HG03432 (cell line): ENCODE measurements around the gene ZNF80.
"Not testable (repeated sequence)": the region's sequence is repeated elsewhere in the genome, so short reads cannot be mapped to it uniquely, and the experiment has no call there.

ENCODE experiments used
- ATAC-seq: cut with Tn5 transposase; IDR thresholded peaks from one replicate; pipeline ENCODE4 v1.9.1; 2021; ENCODE audit warnings: mild to moderate bottlenecking, moderate library complexity; ENCODE audit not compliant: unreplicated experiment

ZNF80 gene

DNA sequence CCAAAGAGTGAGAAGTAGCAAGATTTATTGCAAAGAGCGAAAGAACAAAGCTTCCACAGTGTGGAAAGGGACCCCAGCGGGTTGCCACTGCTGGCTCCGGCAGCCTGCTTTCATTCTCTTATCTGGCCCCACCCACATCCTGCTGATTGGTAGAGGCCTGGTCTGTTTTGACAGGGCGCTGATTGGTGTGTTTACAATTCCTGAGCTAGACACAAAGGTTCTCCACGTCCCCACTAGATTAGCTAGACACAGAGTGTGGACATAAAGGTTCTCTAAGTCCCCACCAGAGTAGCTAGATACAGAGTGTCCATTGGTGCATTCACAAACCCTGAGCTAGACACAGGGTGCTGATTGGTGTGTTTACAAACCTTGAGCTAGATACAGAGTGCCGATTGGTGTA is at the start of gene ZNF80:
ZNF80 (minus strand) TSS at position 101 of the 400 bp plus-strand sequence. CDS start 504 bp downstream, outside the sequence.
- not testable (repeated sequence) for ATAC-seq

DNA sequence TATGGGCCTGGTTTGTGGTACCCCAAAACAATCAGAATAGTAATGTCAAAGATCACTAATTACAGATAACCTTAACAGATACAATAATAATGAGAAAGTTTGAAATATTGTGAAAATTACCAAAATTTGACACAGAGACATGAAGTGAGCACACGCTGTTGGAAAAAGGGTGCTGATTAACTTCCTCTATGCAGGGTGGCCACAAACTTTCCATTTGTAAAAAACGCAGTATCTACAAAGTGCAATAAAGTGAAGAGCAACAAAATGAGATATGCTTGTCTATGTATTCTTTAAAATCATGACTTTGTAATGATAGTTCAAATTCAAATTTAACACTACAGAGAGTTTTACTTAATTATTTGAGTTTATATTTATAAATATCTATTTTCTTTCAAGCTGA is 48.9 kb upstream of the ZNF80 start:
- ATAC-seq: no peak

DNA sequence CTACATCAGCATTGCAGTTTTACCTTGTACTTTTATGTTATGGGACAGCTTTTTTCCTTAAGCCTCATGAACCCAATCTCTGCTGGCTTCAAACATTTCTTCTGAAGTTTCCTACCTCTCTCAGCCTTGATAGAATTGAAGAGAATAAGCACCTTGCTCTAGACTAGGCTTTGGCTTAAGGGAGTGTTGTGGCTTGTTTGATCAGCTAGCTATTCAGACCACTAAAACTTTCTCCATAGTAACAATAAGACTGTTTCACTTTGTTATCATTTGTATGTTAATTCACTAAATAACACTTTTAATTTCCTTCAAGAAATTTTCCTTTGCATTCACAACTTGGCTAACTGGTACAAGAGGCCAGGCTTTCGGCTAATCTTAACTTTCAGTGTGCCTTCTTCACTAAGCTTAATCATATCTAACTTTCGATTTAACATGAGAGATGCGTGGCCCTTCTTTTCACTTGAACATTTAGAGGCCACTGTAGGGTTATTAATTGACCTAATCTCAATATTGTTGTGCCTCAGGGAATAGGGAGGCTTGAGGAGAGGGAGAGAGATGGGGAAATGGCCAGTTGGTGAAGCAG is 48.4 kb upstream of the ZNF80 start:
- ATAC-seq: no peak

DNA sequence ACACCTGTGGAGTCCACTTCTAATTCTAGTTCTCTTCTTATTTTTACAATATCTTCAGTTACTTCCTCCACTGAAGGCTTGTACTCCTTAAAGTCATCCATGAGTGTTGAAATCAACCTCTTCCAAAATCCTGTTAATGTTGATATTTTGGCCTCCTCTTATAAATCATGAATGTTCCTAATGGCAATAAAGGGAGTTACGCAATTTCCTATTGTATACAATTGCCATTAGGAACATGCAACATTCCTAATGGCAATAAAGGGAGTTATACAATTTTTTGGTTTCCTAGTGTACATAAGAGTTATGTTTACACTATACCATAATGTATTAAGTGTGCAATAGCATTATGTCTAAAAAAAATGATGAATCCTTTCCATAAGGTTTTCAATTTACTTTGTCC is 47.3 kb upstream of the ZNF80 start:
- no peak for ATAC-seq

DNA sequence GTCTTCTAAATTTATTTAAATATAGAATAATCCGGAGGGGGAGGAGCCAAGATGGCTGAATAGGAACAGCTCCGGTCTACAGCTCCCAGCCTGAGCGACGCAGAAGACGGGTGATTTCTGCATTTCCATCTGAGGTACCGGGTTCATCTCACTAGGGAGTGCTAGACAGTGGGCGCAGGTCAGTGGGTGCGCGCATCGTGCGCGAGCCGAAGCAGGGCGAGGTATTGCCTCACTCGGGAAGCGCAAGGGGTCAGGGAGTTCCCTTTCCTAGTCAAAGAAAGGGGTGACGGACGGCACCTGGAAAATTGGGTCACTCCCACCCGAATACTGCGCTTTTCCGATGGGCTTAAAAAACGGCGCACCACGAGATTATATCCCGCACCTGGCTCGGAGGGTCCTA is 39.5 kb upstream of the ZNF80 start:
- ATAC-seq: not testable (repeated sequence)

DNA sequence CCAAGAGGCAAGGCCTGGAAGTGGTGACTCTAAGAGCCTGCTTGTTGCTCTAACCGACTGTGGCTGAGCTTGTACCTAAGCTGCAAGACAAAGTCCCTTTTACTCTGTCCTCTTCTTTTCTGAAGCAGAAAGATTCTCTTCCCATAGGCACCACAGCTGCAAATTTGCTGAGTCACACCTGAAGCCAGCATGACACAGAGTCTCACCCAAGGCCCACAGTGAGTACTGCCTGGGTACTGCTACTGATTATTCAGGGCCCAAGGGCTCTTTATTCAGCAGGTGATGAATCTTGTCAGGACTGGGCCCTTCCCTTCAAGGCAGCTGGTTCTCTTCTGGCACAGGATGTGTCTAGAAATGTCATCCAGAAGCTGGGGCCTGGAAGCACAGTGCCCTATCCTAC is 37.6 kb upstream of the ZNF80 start:
- no peak for ATAC-seq

DNA sequence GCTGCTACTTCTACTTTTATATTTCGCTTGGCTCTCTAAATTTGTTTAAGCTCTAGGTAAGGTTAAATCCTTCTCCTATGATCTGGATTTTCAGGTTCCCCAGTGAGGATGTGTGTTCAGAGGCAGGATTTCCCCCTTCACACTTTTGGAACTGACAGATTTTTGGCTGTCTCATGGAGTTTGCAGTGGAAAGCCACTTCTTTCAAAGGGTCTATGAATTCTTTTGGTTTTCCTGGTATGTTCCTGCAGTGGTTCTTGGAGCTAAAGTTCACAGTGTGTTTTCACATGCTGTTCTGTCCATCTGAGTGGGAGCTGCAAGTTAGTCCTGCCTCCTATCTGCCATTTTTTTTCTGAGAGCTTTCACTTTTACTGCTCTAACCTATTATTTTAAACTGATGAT is 34.9 kb upstream of the ZNF80 start:
- ATAC-seq: no peak

DNA sequence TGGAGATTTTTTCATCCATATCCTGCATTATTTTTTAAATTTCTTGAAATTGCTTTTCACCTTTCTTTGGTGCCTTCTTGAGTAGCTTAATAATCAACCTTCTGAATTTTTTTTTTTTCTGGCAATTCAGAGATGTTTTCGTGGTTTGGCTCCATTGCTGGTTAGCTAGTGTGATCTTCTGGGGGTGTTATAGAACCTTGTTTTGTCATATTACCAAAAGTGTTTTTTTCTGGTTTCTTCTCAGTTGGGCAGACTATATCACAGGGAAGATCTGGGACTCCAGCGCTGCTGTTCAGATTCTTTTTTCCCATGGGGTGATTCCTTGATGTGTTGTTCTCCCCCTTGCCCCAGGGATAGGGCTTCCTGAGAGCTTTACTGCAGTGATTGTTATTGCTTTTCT is 32.6 kb upstream of the ZNF80 start:
- ATAC-seq: no peak

DNA sequence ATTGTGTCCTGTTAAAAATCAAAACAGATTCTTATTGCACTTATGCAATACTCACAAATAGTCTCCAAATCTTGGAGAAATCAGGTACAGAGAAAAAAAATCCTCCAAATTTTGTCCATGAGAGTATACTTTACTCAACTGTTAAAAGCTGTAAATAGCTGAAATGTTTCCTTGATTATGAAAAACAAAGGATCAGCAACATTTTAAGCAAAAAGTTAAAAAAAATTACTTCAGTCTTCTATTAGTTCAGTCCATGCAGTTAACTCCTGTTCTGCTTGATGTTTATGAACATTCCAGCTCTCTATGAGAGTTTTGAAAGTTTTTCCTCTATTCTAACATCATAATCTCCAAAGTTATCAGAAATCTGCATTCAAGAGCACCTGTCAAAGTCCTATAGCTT is 22.8 kb upstream of the ZNF80 start:
- no peak for ATAC-seq

DNA sequence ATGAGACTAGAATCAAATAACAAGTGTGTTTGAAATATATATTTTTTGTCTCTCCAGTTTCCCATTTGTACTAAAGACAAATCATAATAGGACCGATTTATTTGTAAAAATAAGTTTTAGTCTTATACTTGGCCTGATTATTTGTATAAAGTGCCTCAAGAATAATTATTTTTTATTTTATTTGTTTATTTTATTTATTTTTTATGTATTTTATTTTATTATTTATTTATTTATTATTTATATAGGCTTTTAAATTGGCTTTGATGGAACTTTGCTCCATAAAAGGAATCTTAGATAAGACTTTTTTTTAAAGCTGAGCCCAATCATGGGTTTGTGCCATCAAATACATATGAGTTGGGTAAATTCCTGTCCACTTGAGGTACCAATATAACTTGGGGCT is 22.2 kb upstream of the ZNF80 start:
- ATAC-seq: no peak

DNA sequence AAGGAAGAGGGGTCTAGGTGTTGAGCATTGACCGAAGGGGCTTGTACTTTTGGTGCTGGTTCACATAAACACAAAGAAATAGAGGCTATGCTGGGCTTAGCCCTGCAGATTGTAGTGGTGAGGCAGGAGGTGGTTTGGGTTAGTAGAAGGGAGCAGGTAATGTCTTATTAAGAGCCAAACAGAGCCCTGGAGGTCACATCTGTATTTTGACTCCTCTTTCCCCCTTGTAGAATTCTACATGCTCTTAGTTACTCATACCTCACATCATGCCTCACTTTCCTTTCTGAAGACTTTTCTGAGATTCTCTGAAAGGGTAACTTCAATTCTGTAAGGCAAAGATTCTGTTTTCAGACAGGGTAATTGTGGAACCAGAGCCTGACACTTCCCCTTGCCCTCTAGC is 16.1 kb upstream of the ZNF80 start:
- ATAC-seq: no peak

DNA sequence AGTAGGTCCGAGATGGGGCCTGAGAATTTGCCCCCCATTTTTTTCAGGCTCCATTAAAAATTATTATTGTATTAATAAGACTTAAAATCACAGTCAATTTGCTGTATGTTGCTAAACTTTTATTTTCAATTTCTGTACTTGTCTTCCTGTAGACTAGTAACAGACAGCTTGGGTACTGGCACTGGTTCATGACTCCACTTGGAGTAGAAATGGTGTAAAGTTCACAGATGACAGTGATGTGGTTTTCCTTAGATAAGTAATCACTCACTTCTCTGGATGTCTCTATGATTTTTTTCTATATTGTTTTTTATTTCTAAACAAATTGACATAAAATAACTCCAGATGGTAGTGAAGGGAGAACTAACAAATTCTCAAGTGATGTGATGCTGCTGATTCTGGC is 15.6 kb upstream of the ZNF80 start:
- no peak for ATAC-seq

DNA sequence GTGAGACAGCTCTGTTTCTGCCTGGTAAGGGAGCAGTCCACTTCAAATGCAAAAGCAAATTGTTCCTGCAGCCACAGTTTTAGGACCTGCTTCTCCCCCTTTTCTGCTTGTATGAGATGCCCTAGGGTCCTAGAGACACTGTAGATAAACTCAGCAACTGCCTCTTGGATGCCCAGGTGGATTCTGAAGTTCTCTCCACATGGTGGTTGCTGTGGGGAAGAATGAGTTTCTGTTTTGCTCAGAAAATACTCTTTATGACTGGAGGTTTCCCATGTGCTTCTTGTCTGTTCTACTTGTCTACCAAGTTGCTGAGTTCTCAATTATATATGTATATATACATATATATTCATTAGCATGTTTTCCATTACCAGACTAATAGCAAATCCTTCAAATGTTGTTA is 5.6 kb upstream of the ZNF80 start:
- ATAC-seq: peak; percentile 98

DNA sequence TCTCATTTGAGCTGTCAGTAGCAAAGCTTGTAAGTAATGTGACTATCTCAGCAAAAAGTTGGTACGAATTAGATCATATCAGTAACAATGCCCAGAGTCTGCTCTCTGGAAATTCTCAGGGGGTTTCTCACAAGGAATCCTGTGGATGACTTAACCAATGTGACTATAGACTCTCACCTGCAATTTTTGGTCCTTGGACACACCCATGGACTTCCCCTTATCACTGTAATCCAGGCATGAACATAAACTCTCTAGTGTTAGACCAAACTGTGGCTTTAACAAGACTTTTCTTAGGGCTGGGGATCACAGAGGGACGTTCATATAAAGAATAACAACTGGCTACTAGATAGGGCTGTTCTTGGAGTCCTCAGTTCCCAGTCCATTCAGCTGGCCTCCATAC is 3.9 kb upstream of the ZNF80 start:
- no peak for ATAC-seq

DNA sequence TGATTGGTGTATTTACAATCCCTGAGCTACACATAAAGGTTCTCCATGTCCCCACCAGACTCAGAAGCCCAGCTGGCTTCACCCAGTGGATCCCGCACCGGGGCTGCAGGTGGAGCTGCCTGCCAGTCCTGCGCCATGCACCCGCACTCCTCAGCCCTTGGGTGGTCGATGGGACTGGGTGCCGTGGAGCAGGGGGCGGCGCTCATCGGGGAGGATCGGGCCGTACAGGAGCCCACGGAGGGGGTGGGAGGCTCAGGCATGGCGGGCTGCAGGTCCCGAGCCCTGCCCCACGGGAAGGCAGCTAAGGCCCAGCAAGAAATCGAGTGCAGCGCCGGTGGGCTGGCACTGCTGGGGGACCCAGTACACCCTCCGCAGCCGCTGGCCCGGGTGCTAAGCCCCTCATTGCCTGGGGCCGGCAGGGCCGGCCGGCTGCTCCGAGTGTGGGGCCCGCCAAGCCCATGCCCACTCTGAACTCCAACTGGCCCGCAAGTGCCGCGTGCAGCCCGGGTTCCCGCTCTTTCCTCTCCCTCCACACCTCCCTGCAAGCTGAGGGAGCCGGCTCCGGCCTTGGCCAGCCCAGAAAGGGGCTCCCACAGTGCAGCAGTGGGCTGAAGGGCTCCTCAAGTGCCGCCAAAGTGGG is 888 bp upstream of the ZNF80 start:
- ATAC-seq: not testable (repeated sequence)

DNA sequence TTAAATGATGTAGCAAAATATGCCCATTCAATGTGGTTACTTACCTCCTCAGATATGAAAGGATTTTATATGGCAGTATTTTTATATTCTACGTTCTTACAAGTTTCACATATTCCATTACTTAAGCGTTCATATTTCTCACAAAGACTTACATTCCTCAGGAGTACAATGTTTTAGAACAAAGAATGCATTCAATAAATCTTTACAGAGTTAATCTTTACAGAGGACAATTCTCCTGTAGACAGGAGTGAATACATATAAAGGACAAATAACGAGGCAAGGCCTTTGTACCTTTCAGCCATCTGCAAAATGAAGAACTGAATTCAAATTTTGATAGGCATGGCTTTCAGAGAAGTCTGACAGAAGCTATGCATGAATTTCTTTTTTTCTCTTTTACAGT is 1.9 kb downstream of the ZNF80 start:
- no peak for ATAC-seq

DNA sequence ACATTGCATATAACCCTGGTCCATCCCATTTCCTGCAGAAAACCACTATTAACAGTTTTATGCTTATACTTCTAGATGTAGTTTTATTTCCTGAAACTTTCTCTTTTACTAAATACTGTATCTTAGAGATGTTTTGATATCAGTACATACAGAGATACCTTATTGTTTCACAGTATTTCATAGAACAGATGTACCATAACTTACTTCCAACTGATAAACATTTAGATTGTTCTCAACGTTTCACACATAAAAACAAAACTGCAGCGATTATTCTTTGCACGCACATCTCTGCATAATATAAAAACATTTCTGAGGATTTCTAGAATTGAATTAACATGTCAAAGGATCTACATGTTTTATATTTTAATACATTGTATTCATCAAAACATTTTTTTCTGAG is 2.6 kb downstream of the ZNF80 start:
- no peak for ATAC-seq

DNA sequence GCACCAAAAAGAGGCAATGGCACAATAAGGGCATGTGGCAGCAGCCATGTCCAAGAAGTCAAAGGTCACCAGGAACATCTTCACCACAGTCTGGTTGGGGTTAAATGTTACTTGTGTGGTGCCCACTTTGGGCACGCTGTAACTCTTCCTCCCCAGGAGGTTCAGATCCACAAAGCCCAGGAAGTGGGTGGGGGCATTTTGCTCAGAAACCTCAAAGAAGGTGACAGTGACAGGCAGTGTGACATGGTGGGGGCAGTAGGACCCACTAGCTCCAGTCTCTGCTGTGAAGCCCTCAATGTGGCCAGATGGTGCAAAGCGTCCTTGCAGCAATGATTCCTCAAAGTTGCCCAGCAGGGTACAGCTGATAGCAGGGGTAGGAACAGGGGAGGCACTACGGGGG is 5.8 kb downstream of the ZNF80 start:
- ATAC-seq: no peak

DNA sequence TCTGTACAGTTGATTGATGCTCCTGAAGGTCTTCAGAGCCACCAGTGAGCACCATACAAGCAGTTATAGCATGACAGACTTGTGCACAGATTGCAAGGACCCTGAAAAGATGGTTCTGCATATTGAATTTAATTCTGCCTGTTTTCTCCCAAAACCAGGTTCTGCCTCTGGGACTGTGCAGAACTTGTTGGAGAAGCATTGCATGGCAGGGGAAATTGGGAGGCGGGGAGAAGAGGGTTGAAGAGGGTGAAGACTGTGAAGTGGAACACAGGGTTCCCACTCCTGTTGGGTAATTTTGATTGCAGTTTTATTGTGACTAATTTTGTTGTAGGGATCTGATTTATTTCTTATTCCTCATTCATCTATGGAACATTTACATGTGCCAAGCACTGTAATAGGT is 10.3 kb downstream of the ZNF80 start:
- no peak for ATAC-seq

DNA sequence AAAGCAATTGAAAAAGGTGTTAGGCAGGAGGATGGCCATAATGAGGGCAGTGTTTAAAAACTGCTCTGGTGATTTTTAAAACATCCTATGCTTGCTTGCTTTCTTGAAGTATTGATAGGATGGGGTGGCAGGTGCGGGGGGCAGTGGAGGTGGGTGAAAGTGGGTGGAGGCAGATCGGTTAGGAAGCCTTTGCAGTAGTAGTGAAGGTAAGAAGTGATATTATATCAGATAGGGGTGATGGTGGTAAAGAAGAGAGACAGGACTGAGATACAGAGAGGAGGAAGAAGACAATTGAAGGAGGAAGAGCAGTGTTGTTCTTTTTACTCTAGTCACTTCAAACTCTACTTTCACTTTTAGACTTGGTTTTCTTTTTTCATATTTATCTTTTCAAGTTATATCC is 11.1 kb downstream of the ZNF80 start:
- ATAC-seq: no peak

DNA sequence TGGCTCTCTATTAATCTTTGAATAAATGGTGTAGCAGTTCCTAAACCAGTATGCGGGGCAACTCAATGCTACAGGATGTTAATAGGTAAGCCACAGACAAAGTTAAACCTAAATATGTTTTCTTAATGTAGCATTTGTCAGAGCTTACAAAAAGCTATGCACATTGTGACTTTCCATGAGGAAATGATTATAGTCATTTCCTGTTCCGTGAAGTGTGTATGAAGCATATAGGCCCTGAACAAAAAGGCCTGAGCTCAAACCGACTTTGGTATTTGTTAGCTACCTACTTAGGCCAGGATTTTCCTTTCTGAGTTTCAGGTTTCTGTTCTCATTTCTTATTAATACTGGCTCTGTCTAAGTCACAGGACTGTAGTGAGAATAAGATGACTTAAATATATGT is 14.2 kb downstream of the ZNF80 start:
- peak; percentile 90 for ATAC-seq

DNA sequence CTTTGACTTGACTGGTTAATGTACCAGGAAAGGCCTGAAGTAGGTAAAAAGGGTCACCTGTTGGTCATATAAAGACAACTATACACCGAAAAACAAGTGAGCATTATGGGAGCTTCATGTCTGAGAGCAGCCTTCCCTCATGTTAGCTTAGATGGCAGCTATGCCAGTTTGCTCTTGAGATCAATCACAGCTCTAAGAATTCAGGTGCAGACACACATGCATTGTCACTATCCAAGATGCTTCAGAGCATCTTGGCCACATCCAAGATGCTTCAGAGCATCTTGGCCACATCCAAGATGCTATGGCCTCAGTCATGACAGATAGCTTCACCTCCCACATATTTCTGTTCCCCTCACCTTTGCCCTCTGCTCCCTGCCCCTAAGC is 15.5 kb downstream of the ZNF80 start:
- no peak for ATAC-seq
